Right kidney (tissue), 9 donors: Measurements from ENCODE around the gene HSD17B14.
A peak's percentile ranks its signal among the peaks of the same experiment; 100 is the strongest.
"Not testable (repeated sequence)": the region's sequence is repeated elsewhere in the genome, so short reads cannot be mapped to it uniquely, and the experiment has no call there.

Experiments
- DNase-seq: peaks from one replicate; pipeline ENCODE4 v3.0.0-alpha.2; 2016
- long read RNA-seq, 8 donors: transcript quantifications; one replicate each; lab custom pipeline, GENCODE V29; 2026

Gene HSD17B14
- long read RNA-seq, donor 1, transcript HSD17B14-201 (9 exons, 1,238 nt) = major isoform, 16 of 27 reads
- long read RNA-seq, donor 1, partial matches to known transcripts = 9 of 27 reads
- long read RNA-seq, donor 1, other reads (novel, unspliced or antisense) = 0 of 27 reads
- long read RNA-seq, donor 2, transcript HSD17B14-201 (9 exons, 1,238 nt) = major isoform, 12 of 33 reads
- long read RNA-seq, donor 2, partial matches to known transcripts = 16 of 33 reads
- long read RNA-seq, donor 2, other reads (novel, unspliced or antisense) = 5 of 33 reads
- long read RNA-seq, donor 3, partial matches to known transcripts = 0 of 4 reads
- long read RNA-seq, donor 3, other reads (novel, unspliced or antisense) = 0 of 4 reads
- long read RNA-seq, donor 4, transcript HSD17B14-201 (9 exons, 1,238 nt) = major isoform, 8 of 8 reads
- long read RNA-seq, donor 4, partial matches to known transcripts = 0 of 8 reads
- long read RNA-seq, donor 4, other reads (novel, unspliced or antisense) = 0 of 8 reads
- long read RNA-seq, donor 5, transcript HSD17B14-201 (9 exons, 1,238 nt) = major isoform, 15 of 34 reads
- long read RNA-seq, donor 5, partial matches to known transcripts = 14 of 34 reads
- long read RNA-seq, donor 5, other reads (novel, unspliced or antisense) = 5 of 34 reads
- long read RNA-seq, donor 6, transcript HSD17B14-201 (9 exons, 1,238 nt) = major isoform, 7 of 24 reads
- long read RNA-seq, donor 6, partial matches to known transcripts = 17 of 24 reads
- long read RNA-seq, donor 6, other reads (novel, unspliced or antisense) = 0 of 24 reads
- long read RNA-seq, donor 7, transcript HSD17B14-201 (9 exons, 1,238 nt) = major isoform, 11 of 84 reads
- long read RNA-seq, donor 7, partial matches to known transcripts = 35 of 84 reads
- long read RNA-seq, donor 7, other reads (novel, unspliced or antisense) = 38 of 84 reads
- long read RNA-seq, donor 8, transcript HSD17B14-201 (9 exons, 1,238 nt) = major isoform, 13 of 14 reads
- long read RNA-seq, donor 8, partial matches to known transcripts = 0 of 14 reads
- long read RNA-seq, donor 8, other reads (novel, unspliced or antisense) = 0 of 14 reads

DNA sequence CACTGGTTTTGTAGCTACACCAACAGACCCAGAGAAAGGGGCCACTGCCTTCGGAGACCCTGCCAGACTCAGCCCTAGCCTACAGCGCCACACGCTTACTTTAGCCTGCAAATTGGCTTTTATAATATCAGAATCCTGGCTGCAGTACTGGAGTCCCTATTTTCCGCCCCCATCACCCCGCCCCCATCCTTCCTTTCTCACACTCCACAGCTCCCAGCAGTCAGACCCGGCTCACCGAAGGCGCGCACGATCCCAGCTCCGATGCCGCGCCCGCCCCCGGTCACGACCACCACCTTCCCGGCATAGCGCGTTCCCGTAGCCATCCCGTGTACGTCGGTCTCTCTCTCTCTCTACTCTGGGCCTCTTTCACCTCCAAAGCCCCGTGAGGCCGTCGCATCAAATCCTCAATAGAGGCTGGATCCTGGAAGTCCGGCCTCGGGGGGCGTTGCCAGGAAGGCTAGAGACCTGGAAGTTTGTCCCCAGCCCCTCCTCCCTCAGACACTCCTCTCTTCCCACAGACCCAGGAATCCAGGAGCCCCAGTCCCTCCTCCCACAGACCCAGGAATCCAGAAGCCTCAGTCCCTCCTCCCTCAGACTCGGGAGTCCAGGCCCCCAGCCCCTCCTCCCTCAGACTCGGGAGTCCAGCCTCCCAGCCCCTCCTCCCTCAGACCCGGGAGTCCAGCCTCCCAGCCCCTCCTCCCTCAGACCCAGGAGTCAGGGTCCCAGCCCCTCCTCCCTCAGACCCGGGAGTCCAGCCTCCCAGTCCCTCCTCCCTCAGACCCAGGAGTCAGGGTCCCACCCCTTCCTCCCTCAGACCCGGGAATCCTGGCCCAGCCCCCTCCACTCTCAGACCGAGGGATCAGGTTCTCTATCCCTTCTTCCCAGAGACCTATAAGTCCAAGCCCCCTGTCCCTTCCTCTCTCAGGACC lies at the start of gene HSD17B14:
Gene HSD17B14, minus strand, starts transcription at position 403 of the 929 bp plus-strand sequence. Its CDS starts 80 bp downstream, at position 323.
- peak; percentile 76 for DNase-seq

DNA sequence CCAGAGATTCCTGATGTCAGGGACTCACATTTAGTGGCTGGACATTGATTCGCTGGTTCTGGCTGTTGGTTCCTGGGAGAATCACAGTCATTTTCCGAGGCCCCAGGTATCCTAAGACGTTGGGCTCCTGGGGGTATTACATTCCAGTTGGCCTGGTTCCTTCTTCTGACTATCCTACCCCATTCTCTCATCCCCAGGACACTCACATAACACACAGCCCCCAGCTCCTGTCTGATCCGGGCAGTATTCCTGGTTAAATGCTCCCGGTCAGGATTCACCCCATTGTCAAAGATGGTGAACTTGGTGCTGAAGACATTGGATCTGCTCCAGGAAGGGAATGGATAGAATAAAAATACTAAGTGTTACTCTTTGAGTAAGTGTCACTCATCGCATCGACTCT lies 47.4 kb upstream of the HSD17B14 start:
- DNase-seq = no peak

DNA sequence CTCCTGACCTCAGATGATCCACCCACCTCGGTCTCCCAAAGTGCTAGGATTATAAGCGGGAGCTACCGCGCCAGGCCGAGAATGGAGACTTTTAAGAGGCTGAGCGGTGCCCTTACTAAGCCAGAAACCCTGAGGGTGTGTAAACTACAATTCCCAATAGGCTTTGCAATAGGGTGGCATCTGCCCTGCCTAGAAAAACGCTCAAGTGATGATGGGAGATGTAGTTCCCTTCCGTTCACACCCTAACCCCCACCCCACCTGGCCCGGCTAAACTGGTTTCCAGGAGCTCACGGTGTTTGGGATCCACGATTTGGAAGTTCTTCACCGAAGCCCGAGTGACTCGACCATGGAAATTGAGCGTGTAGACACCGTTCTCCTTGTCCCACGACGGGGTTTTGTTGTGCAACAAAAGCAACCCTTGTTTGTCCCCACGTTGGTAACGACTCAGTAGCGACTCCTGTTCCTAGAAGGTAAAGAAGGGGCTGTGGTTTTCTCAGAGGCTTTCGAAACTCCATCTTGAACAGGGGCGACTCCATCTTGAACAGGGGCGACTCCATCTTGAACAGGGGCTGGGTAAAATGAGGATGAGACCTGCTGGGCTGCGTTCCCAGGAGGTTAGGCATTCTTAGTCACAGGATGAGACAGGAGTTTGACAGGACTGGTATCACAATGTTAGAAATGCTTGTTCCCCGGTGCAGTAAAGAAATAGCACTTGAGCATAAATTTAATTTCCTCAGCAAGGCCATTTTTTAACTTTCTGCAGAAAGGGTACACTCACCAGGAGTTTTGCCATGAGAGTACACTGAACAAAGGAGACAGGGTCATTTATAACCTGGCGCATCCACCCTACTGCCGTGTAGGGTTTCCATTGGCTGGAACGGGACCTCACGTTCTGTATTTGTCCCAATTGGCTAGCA lies 45.7 kb upstream of the HSD17B14 start:
- no peak for DNase-seq

DNA sequence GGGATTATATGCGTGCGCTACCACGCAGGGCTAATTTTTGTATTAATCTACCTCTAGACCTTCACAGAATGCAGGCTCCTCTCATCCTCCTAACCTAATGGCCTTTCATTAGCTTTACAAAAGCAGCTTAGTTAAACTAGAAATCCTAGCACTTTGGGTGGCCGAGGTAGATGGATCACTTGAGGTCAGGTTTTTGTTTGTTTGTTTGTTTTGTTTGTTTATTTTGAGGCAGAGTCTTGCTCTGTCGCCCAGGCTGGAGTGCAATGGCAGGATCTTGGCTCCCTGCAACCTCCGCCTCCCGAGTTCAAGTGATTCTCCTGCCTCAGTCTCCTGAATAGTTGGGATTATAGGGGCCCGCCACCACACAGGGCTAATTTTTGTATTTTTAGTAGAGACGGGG lies 43.4 kb upstream of the HSD17B14 start:
- not testable (repeated sequence) for DNase-seq

DNA sequence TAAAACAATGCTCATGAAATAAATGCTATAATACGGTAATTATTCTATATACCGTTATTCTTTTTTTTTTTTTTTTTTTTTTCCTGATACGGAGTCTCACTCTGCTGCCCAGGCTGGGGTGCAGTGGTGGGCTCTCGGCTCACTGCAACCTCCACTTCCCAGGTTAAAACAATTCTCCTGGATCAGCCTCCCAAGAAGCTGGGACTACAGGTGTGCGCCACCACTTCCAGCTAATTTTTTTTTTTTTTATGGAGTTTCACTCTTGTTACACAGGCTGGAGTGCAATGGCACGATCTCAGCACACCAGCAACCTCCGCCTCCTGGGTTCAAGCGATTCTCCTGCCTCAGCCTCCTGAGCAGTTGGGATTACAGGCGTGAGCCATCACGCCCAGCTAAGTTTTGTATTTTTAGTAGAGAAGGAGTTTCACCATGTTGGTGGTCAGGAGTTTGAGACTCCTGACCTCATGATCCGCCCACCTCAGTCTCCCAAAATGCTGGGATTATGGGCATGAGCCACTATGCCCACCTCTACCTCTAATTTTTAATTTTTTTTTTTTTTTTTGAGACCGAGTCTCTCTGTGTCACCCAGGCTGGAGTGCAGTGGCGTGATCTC lies 42.8 kb upstream of the HSD17B14 start:
- no peak for DNase-seq

DNA sequence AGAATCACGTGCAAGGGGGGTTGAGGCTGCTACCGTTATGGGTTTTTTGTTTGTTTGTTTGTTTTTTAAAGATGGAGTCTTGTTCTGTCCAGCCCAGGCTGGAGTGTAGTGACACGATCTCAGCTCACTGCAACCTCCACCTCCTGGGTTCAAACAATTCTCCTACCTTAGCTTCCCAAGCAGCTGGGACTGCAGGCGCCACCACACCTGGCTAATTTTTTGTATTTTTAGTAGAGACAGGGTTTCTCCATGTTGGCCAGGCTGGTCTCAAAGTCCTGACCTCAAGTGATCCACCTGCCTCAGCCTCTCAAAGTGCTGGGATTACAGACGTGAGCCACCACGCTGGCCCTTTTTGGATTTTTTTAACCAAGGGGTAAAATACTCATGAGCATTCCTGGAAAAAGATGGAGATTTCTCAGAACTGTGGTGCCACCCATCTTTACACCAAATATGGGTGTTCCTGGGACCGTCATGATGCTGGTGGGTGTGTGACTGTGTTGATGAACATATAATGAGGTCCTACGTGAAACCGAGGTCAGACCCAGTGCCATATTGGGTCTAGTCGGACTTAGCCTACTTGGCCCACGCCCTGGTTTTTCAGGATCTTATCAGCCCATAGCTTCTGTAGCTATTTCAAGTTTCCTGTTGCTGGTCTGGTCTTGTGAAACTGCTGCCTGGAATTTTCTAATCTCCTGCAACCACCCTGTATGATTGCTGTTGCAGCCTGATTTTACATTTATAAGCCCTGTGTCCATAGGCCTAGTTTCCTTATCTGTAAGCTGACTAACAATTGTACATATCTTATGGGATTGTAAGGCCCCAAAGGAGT lies 42.1 kb upstream of the HSD17B14 start:
- no peak for DNase-seq

DNA sequence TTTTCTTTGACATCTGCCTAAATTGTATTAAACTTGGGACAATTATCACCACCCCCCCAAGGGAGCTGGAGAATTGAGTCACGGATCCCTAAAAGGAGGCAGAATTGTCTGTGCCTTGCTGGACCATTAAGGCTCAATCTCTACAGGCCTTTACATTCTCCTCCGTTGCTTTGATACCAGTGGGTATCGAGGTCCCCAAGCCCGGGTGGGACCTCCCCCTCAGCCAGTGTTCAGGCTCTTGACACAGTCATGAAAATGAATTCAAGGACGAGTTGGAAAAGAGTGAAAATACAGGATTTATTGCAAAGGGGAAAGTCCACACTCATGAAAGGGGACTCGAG lies 41.5 kb upstream of the HSD17B14 start:
- DNase-seq = no peak

DNA sequence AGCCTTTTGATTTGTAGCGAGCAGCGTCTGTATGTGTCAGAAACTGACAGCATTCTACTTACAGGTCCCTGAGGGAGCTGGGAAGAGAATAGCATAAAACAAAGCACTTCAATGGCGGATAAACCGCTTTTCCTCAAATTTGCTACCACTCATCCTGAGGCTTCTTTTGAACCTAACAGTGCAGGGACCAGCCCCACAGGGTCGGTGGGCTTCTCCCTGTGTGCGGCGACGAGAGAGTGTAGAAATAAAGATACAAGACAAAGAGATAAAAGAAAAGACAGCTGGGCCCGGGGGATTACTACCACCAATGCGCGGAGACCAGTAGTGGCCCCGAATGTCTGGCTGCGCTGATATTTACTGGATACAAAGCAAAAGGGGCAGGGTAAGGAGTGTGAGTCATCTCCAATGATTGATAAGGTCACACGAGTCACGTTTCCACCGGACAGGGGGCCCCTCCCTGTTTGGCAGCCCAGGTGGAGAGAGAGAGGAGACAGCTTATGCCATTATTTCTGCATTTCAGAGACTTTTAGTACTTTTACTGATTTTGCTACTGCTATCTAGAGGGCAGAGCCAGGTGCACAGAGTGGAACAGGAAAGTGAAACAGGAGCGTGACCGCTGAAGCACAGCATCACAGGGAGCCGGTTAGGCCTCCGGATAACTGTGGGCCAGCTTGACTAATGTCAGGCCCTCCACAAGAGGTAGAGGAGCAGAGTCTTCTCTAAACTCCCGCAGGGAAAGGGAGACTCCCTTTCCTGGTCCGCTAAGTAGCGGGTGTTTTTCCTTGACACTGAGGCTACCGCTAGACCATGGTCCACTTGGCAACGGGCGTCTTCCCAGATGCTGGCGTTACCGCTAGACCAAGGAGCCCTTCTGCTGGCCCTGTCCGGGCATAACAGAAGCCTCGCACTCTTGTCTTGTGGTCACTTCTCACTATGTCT lies 40.0 kb upstream of the HSD17B14 start:
- not testable (repeated sequence) for DNase-seq

DNA sequence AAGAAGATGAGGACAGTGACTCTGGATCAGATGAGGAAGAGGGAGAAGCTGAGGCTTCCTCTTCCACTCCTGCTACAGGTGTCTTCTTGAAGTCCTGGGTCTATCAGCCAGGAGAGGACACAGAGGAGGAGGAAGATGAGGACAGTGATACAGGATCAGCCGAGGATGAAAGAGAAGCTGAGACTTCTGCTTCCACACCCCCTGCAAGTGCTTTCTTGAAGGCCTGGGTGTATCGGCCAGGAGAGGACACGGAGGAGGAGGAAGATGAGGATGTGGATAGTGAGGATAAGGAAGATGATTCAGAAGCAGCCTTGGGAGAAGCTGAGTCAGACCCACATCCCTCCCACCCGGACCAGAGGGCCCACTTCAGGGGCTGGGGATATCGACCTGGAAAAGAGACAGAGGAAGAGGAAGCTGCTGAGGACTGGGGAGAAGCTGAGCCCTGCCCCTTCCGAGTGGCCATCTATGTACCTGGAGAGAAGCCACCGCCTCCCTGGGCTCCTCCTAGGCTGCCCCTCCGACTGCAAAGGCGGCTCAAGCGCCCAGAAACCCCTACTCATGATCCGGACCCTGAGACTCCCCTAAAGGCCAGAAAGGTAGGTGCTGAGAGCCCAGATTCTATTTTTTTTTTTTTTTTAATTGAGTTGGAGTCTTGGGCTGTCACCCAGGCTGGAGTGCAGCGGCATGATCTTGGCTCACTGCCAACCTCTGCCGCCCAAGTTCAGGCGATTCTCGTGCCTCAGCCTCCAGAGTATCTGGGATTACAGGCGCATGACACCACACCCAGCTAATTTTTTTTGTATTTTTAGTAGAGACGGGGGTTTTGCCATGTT lies 38.2 kb upstream of the HSD17B14 start:
- DNase-seq = no peak

DNA sequence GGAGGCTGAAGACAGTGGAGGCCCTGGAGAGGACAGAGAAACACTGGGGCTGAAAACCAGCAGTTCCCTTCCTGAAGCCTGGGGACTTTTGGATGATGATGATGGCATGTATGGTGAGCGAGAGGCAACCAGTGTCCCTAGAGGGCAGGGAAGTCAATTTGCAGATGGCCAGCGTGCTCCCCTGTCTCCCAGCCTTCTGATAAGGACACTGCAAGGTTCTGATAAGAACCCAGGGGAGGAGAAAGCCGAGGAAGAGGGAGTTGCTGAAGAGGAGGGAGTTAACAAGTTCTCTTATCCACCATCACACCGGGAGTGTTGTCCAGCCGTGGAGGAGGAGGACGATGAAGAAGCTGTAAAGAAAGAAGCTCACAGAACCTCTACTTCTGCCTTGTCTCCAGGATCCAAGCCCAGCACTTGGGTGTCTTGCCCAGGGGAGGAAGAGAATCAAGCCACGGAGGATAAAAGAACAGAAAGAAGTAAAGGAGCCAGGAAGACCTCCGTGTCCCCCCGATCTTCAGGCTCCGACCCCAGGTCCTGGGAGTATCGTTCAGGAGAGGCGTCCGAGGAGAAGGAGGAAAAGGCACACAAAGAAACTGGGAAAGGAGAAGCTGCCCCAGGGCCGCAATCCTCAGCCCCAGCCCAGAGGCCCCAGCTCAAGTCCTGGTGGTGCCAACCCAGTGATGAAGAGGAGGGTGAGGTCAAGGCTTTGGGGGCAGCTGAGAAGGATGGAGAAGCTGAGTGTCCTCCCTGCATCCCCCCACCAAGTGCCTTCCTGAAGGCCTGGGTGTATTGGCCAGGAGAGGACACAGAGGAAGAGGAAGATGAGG lies 37.4 kb upstream of the HSD17B14 start:
- DNase-seq = no peak

DNA sequence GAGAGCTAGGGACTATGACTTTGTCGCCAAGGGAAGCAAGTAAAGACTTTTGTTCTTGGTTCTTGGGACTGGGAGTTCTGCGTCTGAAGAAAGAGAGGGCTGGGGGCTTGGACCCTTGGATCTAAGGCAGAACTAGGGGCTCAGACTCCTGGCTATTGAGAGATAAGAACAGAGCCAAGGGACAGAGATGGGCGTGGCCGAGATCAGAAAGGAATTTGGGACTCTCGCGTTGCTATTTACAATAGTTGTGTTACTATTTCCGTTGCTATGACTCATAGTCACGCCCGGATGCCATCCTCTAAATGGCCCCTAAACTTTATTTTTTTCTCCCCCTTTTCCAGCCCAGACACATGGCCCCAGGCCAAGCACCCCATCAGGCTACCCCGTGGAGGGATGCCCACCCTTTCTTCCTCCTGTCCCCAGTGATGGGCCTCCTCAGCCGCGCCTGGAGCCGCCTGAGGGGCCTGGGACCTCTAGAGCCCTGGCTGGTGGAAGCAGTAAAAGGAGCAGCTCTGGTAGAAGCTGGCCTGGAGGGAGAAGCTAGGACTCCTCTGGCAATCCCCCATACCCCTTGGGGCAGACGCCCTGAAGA lies 36.7 kb upstream of the HSD17B14 start:
- peak; percentile 75 for DNase-seq

DNA sequence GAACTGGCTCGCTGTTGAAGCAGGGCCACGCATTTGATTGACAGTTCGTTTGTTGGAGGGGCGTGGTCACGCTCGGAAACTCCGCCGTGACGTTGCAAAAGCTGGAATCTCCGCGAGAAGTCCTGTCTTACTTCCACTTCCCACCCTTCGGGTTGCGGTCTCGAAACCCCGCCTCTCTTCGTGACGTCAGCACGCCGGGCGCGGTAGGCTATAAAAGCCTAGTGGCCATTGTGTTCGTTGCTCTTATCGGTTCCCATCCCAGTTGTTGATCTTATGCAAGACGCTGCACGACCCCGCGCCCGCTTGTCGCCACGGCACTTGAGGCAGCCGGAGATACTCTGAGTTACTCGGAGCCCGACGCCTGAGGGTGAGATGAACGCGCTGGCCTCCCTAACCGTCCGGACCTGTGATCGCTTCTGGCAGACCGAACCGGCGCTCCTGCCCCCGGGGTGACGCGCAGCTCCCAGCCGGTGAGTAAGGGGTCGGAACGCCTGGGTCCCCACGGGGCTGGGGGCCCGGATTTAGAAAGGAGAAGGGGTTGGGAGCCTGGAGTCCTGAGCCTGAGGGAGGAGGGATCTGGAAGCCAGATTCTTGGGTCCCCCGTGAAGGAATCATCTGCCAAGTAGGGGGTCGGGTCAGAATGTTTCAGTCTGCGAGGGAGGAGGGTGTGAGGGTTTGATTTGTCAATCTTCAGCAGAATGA lies 36.0 kb upstream of the HSD17B14 start, which contains the start of gene PPP1R15A:
Gene PPP1R15A, plus strand, starts transcription at position 240 of the 702 bp plus-strand sequence. CDS start 813 bp downstream, outside the sequence.
- DNase-seq = peak; percentile 89

DNA sequence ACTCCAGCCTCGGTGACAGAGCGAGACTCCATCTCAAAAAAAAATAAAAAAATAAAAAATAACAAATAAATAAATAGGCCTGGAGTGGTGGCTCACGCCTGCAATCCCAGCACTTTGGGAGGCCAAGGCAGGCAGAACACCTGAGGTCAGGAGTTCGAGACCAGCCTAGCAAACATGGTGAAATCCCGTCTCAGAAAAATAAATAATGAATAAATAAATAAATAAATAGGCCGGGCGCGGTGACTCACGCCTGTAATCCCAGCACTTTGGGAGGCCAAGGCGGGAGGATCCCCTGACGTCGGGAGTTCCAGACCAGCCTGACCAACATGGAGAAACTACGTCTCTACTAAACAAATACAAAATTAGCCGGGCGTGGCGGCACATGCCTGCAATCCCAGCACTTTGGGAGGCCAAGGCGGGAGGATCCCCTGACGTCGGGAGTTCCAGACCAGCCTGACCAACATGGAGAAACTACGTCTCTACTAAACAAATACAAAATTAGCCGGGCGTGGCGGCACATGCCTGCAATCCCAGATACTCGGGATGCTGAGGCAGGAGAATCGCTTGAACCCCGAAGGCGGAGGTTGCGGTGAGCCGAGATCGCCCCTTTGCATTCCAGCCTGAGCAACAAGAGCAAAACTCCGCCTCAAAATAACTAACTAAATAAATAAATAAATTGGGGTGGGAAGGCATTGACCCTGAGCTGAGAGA lies 35.3 kb upstream of the HSD17B14 start:
- DNase-seq = not testable (repeated sequence)

DNA sequence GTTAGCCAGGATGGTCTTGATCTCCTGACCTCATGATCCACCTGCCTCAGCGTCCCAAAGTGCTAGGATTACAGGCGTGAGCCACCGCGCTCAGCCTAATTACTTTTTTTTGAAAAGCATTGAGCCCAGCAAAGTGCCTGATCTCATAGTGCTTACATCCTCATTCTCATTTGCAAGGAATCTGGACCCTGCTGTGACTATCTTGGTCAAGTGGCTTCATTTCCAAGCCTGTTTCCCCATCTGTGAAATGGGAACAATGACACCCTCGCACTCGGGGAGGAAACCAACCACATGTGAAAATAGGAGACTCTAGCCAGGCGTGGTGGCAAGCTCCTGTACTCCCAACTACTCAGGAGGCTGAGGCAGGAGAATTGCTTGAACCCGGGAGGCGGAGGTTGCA lies 33.8 kb upstream of the HSD17B14 start:
- DNase-seq = no peak
